ENCODE measurements around the gene UBAP1L. TPM values are rescaled to one million over a fixed set of nuclear protein-coding genes. Genes with fewer than 3 reads are reported as not detected.

UBAP1L gene
- polyA plus RNA-seq, 1 experiment, result 1.0 TPM

- CTCF ChIA-PET, result interaction anchor here (0.8 to 2.2 kb wide), 2 partner anchors 9 to 58 kb away, joined by 3 to 13 read pairs; no protein-coding TSS in a partner anchor
- TF ChIP-seq CTCF (IDR thresholded peaks at IDR 0.05; ENCODE audit: insufficient read depth, low read depth, low read length), result no peak
- no peak for DNase-seq (ENCODE audit: low read depth)
- no peak overlapping the region for H3K4me3 ChIP-seq (ENCODE audit: low read depth, low read length)
- POLR2A ChIA-PET, result interaction anchor here (0.6 kb wide), 1 partner anchor 220 kb away, joined by 13 read pairs; no protein-coding TSS in a partner anchor
- peaks cover 3% of the 10 kb centered on the region for H3K36me3 ChIP-seq (ENCODE audit: control insufficient read depth, insufficient read depth, low read length)
- H3K27me3 ChIP-seq (ENCODE audit: control insufficient read depth, insufficient read depth, low read length), result no peaks in the 10 kb centered on the region
Observed at GRCh38 chr15:65091946-65092770, 22.8 kb downstream of the UBAP1L start.

- no peaks in the 10 kb centered on the region; the same call in none of the 2 replicates for H3K27me3 ChIP-seq (ENCODE audit: control insufficient read depth, insufficient read depth, low read length)
- DNase-seq (ENCODE audit: low read depth), result no peak
- H3K36me3 ChIP-seq (ENCODE audit: control insufficient read depth, insufficient read depth, low read length), result peaks cover 3% of the 10 kb centered on the region
- ChIA-PET CTCF (interaction anchor here (0.7 to 5.9 kb wide), 4 partner anchors 14 to 35 kb away, joined by 3 to 61 read pairs (median 4); partner anchors contain the start of gene KBTBD13), POLR2A (interaction anchor here (0.6 kb wide), 1 partner anchor 15 kb away, joined by 7 read pairs; no protein-coding TSS in a partner anchor)
- no peak for TF ChIP-seq CTCF (IDR thresholded peaks at IDR 0.05; ENCODE audit: insufficient read depth, low read depth, low read length)
- no peak overlapping the region for H3K4me3 ChIP-seq (ENCODE audit: low read depth, low read length)
Observed at GRCh38 chr15:65089206-65089824, 25.7 kb downstream of the UBAP1L start.

- peaks cover 3% of the 10 kb centered on the region for H3K36me3 ChIP-seq (ENCODE audit: control insufficient read depth, insufficient read depth, low read length)
- H3K27me3 ChIP-seq (ENCODE audit: control insufficient read depth, insufficient read depth, low read length), result peaks cover 1% of the 10 kb centered on the region
- no peak for DNase-seq (ENCODE audit: low read depth)
- ChIA-PET CTCF (interaction anchor here (1.4 to 13.4 kb wide), 5 partner anchors 13 to 36 kb away, joined by 3 to 301 read pairs (median 7); partner anchors contain the start of gene KBTBD13), POLR2A (no interaction called here)
- H3K4me3 ChIP-seq (ENCODE audit: low read depth, low read length), result no peak overlapping the region
- TF ChIP-seq CTCF (IDR thresholded peaks at IDR 0.05; ENCODE audit: insufficient read depth, low read depth, low read length), result no peak
Observed at GRCh38 chr15:65088643-65089021, 26.4 kb downstream of the UBAP1L start.

- peaks cover 2% of the 10 kb centered on the region for H3K27me3 ChIP-seq (ENCODE audit: control insufficient read depth, insufficient read depth, low read length)
- no peak for DNase-seq (ENCODE audit: low read depth)
- no peak for TF ChIP-seq CTCF (IDR thresholded peaks at IDR 0.05; ENCODE audit: insufficient read depth, low read depth, low read length)
- 0 out of 2 replicates have a peak, but pooled peaks cover 1% of the 10 kb centered on the region for H3K36me3 ChIP-seq (ENCODE audit: control insufficient read depth, insufficient read depth, low read length)
- CTCF ChIA-PET, result interaction anchor here (1.2 to 13.4 kb wide), 7 partner anchors 8 to 54 kb away, joined by 3 to 301 read pairs (median 11); partner anchors contain the start of gene KBTBD13
- no peak overlapping the region for H3K4me3 ChIP-seq (ENCODE audit: low read depth, low read length)
- POLR2A ChIA-PET, result no interaction called here
Observed at GRCh38 chr15:65087873-65088642, 26.9 kb downstream of the UBAP1L start.

Measured in BJ (cell line).